NCI-H187 treated with DMSO at 0.1 percent for 48 hours (cell line): Measurements from ENCODE around the gene GPC3.
"Not testable (repeated sequence)": the region's sequence is repeated elsewhere in the genome, so short reads cannot be mapped to it uniquely, and the experiment has no call there.

Experiments used
- DNase-seq: peaks from one replicate; lab custom pipeline; 2025; lab: John Stamatoyannopoulos, UW

Gene GPC3

DNA sequence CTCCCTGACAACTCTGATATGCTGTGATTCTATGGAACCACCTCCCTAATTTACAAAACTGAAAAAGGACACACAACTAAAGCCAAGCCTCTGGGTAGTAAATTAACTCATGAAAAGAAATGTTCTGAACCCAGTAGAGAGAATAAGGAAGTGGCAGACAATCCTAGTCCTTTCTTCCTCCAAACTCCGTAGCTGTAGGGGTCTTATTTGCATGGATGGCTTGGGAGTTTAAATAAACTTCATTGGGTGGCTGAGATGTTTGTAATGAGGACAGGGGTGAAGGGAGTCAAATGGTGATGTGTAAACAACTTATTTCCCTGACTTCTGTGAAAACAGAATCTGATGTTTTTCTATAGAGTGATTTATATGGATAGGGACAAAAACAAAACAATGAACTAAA lies 59.3 kb downstream of the GPC3 start:
- DNase-seq, result no peak

DNA sequence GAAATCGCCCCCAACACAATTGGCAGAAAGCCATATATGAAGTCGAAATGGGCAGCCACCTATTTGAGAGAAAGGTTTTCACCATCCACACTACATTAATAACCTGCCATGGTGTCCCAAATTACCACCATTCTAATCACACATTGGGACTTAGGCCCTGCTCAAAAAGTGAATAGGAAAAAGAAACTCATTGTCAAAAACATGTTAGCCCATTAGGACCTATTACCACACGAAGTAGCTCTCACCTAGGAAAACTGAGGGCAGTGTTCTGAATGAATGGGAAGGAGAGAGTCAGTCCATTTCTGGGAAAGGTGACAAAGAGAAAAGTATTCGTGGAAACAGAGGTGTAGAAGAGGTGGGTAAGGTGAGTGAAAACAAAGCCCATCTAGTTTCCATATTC lies 60.8 kb downstream of the GPC3 start:
- no peak for DNase-seq

DNA sequence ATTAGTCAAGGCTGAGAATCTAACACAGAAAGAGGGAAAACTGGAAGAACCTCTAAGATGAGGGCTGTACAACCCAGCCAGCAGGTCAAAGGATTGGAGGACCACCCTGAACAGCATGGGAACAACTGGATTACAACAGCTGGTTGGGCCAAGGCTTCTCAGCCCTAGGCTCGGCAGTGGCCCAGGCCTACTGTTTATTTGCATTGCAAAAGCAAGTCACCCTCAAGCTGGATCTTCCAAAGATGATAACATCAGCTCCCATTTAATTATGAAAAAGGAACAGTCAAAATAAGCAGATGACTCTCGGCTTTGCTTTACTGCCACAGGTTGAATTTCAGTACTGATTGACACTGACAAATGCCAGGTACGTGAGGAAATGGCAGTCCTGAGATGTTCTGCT lies 61.8 kb downstream of the GPC3 start:
- no peak for DNase-seq

DNA sequence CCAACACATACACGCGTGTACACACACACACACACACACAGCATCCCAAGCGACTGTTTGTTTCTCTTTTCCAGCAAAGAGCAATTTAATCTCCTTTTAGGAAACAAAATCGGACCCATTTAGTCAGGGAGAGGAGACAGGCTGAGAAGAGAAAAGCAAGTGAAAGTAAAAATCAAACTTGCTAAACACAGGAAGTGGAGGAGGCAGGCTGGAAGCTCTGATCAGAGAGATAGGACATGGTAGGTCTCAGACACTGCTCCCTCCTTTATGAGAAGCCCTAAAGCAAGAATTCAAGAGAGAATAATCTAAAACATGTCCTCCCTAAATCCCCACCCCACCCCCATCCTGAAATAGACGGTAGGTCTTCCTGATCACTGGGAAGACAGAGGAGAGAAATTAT lies 62.3 kb downstream of the GPC3 start:
- DNase-seq, result no peak

DNA sequence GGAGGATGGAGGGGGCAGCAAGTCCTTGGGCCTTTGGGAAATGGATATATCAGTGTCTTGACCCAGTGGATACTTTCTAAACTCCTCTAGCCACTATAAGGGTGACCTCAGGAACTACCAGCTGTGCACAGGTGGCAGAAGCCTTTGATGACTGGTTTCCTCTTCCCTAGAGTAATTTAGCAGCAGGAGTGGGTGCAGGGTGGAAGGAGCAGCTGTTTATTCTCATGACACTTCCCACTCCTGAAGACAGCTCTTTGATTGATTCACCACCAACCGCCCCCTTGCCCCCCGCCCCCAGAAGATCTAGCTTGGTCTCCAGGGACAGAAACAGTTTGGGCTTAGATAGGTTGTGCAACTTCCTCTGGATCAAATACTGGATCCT lies 63.0 kb downstream of the GPC3 start:
- no peak for DNase-seq

DNA sequence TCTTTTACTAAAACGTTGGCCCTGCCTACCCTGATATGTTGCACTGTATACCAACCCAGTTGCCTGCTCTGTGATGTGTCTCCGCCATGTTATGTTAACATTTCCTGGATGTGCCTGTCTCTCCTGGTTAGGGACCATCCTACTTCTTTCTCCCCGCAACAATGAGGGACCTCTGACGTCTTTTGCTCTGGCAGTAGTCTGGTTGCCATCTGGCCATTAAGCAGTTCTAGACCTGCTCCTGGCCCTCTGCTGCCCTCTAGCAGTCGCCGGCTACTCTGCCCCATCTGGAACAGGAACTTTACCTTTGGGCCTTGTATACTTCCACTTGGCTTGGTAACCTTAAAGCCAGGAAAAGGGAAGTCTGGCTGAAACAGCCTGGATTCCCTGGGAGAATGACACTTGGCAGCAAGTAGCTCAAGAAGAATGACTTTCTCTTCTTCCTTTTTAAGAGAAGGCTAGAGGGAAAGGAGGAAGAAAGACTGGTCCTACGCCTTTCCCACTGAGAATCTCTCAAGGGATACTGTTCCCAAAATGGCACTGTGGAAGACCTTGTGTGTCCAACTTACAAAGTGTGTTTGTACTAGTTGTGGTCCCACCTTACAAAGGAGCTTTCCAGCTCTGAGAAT lies 63.5 kb downstream of the GPC3 start:
- no peak for DNase-seq

DNA sequence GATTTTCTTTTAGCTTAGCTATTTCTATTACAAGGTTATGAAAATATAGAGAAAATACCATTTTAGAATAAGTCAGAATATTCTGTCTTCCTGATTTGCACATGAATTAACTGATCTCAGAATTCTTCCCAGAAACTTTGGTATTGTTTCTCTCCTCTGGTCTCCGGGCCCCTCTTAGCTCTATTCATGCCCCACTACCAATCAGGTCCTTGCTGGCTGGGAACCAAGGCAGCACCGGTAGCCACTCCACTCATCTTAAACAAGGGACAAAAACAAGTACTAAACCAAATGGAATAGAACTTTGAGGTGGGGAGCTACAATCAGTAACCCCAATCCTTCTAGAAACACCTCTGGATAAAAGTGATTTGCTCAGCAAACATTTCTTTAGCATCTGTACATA lies 64.3 kb downstream of the GPC3 start:
- no peak for DNase-seq

DNA sequence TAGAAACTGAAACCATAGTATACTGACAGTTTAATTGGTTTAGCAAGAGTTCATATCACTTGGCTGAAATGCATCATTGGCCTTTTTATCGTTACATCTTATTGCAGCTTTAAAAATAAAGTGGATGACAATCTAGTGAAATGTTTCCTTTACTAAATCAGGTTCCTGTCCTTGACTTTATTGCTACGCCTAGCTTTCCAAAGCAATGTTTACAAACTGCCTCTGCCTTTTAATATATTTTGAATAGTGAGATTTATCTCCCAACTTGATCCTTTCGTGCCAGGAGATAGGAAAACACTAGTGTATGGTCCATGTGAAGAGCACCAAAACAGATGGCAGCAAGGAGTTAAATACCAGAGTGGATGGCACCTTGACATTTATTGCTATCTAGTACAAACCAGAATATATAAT lies 67.0 kb downstream of the GPC3 start:
- DNase-seq, result no peak

DNA sequence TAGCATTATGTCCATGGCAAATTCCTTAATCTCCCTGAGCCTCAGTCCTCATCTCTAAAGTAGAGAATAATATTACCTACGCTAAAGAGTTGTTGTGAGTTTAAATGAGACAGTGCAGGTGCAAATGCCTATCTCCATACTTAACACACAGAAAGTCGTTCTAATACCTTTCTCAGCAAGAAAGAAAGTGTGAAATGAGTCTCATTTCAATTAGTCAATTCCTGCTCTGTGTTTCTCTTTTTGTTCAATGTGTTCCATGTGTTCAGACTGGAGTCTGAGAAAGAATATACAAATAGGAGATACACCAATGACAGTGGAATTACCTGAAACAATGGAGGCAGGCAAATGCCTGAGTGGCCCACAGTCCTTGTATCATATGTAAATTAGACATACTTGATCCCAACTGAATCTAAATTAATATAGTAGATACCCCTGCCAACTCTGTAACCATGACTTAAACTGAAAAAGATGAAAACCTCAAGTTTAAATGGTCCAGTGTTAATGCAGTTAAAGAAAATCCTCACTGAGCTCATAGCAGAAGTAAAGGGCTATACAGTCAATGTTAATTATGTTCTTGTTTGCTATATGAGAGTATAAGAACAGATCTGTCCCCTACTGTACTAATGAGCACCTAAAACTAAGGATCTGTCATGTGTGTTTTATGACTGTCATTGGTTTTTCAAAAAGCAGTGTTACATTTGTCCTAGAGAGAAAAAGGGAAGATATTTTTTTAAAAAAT lies 68.2 kb downstream of the GPC3 start:
- DNase-seq, result no peak

DNA sequence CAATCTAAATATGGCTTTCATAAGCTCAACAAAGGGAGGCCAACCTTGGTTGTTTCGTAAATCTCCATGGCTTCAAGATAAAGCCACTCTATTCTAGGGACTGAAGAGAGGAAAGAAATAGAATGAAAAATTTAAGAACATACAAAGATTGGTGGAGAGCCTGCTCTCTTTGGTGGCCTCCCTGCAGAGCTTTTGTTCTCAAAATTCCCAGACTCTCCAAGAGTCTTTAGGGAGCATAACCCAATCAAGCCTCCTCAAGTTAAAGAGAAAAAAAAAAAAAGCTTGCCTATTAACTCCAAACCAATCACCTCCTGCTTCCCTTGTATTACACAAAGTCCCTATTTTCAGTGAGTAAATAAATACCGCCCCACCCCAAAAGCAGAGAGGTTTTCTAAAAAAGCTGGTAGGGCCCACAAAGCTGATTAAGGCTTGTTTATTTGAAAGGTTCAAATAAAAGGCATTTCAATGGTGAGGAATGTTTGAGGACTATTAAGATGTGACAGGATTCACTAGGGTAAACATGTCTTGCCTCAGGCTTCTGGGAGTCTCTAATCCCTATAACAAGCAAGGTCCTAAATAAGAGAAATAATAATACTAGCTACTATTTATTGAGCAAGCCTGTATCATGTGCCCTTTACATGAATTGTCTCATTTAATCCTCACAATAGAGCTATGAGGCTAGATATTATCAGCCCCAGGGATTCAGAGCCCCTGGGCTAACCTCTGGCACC lies 71.6 kb downstream of the GPC3 start:
- no peak for DNase-seq

DNA sequence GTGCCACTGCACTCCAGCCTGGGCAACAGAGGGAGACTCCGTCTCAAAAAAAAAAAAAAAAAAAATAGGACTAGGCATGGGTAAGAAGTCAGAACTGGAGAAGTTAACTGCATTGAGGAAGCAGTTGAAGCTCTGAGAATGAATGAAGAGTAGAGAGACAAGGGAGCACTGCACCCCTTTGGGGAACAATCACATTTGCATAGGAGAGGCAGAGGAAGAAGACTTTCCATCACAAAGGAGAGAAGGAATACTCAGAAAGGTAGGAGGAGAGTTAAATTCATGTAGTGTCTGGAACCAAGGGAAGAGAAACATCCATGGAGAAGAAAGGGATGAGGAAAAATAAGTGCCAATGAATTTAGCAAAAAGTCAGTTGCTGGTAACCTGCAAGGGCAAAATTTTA lies 72.4 kb downstream of the GPC3 start:
- DNase-seq, result no peak

DNA sequence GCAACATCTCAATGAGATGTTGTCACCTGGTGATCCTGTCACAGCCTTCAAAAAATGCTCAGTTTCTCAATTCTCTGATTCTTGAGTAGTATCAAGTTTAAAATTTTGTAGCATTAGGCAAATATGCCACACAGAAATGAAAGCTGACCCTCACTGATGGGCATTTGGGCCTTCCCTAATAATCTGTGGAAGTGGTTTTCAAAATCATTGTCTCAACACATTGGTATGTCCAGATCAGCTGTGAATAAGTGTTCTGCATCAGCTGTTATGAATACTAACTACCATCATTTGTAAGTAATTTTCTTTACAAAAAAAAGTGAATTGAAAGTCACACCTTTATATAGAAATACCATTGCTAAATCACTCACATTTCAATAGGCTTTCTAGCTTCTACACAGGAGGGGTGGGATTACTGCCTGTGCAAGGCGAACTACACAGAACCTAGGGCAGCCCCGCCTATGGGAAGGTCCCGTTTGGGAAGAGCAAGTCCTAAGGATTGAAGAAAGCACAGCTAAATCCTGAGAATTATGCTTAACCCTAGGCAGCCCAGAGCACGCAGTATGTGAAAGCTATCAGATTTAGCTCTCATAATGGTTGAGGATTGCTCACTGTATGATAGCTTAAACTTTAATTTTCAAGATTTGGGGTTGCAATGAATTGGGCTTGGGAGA lies 73.4 kb downstream of the GPC3 start:
- no peak for DNase-seq

DNA sequence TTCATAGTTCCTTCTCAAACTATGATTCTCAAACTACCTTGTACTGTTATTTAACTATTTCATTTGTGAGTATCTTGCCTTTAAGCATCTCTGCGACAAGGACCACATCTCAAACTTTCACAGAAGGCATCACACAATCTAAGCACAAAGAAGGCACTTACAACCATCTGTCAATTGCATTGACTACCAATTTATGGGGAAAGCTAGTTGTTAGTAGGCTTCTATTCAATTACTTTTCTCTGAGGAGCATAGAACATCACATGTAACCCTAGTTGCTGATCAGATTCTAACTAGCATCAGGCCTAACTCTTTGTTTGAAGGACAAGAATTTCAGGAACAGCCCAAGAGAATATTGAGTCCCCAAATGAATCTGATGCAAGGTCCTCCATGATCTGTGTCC lies 74.9 kb downstream of the GPC3 start:
- DNase-seq, result no peak

DNA sequence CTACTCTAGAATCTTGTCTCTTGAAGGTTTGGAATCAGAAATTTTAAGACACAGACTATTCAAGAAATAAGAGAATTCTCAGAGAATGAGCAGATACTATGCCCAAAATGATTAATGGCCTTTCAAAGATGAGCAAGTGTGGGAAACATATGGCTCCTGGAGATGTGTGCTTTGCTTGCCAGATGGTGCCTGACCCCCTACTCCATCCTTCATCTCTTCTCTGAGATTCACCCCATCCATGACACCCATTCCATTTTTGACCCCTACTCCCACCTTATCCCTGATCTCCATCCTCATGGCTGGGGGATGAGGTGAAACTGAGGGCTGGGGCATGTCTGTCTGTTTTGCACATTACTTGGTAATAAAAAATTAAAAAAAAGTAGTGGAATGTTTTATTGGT lies 75.5 kb downstream of the GPC3 start:
- no peak for DNase-seq

DNA sequence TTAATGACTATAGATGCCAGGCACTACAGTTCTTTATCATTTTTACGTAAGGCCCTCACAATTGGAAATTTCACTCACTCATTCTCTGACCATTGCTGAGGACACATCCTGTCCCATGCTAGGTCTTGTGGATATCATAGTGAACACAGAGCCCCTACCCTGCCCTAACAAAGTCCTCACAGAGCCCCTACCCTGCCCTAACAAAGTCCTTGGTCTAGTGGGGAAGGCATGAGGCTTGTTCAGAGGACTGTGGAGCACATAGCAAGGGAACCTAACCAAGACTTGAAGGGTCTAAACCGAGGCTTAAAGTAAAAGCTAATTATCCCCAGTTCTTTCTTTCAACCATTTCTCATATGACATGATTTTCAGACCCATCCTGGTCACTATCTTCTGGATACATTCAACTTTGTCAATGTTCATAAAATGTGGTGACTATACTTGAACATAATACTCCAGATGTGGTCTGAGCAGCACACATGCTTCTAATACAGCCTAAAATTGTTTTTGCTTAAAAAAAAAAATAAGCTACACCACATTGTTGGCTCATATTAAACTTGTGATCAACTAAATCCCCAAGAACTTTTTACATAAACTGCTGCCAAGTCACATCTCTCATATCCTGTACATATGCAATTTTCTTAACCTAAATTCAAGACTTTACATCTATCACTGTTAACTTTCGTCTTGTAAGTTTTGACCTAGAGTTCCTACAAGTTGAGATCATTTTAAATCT lies 77.0 kb downstream of the GPC3 start:
- no peak for DNase-seq

DNA sequence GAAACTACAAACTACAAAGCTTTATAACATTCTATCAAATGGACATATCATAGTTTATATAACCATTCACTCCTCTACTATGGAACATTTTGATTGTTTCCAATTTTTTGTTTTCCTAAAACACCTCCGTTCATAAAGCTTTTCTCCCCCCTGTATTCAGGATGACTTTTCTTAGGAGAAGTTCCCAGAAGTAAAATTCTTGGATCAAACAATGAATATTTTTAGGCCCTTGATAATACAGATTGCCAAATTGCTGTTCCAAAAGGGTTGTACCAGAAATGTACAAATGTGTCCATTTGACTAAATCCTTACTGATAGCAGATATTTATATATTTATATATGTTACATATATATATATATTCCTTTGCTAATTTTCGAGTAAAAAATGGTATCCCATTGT lies 77.8 kb downstream of the GPC3 start:
- DNase-seq, result no peak

DNA sequence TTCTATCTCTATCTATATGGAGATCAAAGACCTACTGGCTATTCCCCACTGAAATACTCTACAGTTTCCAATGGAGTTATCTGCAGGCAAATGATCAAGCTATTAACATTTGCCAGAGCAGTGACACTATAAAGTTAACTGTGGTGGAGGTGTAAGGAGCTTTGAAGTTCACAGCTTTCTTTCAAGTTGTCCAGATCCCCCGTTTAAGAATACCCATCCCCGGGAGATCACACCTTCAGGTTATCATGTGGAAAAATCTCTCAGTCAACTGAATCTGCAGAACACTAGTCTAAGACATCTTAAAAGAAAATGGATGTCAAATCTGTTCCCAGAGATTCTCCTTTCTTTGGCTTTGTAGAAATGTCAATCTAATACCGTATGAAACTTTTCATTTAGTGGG lies 80.1 kb downstream of the GPC3 start:
- DNase-seq, result no peak

DNA sequence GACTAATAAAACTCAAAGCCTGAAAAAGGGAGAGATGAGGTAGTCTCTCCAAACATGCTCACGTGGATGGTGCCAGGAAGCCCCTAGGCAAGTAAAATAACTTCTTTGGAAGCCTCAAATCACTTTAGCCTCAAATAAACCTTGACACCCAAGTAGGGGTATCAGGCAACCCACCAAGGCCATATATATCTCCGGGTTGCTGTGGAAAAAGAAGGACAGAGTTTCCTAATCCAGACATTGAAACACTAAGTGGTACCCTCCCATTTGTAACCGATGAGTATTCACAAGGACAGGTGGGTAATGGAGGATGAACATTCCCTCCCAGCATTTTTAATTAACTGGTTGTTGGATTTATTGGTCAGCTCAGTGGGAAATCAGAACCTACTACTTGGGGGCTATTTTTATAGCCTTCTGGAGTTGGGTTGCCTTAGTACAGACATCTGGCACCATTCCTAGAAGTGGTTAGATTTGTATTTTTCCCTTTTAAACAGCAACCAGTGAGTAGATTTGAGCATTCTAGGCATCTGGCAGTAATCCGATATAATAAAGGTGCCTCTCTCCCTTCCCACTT lies 87.7 kb downstream of the GPC3 start:
- no peak for DNase-seq

DNA sequence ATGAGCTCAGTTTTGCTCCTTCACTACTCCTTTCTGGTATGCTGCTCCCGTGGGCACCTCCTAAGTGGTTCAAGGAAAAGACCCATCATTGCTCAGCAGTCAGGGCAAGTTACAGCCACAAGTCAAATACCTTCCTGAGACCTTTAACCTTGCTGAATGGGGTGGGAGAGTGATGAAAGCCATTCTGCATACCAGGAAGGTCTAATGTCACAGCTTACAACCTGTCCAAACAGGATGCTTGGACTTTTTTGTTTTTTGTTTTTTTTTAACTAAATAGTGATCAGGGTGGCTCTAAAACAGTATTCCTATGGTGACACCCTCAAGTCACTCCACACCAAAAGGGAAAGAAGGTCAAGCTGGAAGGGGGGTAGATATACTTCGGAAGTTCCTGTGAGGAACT lies 93.1 kb downstream of the GPC3 start:
- DNase-seq, result no peak

DNA sequence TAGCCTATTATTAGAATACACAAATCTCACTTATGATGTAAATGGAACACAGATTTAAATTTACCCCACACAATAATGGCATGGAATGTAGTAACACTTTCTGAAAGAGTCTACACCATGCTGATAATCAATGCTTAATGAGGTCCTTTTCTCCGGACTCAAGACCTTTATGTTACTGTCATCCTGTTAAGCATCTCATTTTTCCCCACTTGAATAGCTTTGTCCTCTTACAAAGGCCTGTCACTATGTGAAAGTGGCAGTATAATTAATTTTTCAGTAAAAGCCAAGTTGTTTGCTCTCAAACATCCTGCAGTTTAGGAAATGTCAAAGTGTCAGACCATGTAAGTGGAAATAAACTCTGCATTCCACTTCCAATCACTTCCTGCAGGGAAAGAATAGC lies 96.4 kb downstream of the GPC3 start:
- no peak for DNase-seq

DNA sequence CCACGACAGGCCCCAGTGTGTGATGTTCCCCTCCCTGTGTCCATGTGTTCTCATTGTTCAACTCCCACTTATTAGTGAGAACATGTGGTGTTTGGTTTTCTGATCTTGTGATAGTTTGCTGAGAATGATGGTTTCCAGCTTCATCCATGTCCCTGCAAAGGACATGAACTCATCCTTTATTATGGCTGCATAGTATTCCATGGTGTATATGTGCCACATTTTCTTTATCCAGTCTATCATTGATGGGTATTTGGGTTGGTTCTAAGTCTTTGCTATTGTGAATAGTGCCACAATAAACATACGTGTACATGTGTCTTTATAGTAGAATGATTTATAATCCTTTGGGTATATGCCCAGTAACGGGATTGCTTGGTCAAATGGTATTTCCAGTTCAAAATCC lies 97.3 kb downstream of the GPC3 start:
- not testable (repeated sequence) for DNase-seq
